HepG2 (cell line): ENCODE results near the gene MCRIP2. TPM values are rescaled to one million over a fixed set of nuclear protein-coding genes. Genes with fewer than 3 reads are reported as not detected.

ENCODE experiments used
- ATAD3A ChIP-seq: sonication (generic); formaldehyde crosslinking; IDR thresholded peaks from 2 replicates; pipeline ENCODE4 v1.4.0; 2020; ENCODE audit warnings: missing genetic modification reagents
- CCAR2 ChIP-seq: fragments of 200-400 bp; formaldehyde crosslinking; optimal IDR thresholded peaks from 2 replicates; pipeline ENCODE3; 2018; ENCODE audit warnings: low read depth, mild to moderate bottlenecking, low read length, moderate library complexity
- DNMT1 ChIP-seq: sonication (generic); formaldehyde crosslinking; IDR thresholded peaks from 2 replicates; pipeline ENCODE4 v1.5.1; 2020; ENCODE audit warnings: mild to moderate bottlenecking, missing genetic modification reagents
- DRAP1 ChIP-seq: IDR thresholded peaks from 2 replicates; pipeline ENCODE4 v1.6.1; 2016; ENCODE audit warnings: missing genetic modification reagents, missing compliant biosample characterization
- FOXA1 ChIP-seq, 2 experiments: fragments of 450-650 bp in 1 of 2; sonication (generic) in 1 of 2; formaldehyde crosslinking in 1 of 2; IDR thresholded peaks; 2 replicates each; pipeline versions ENCODE4 v1.4.0 to v1.6.1; 2016 to 2020; ENCODE audit warnings: missing genetic modification reagents in 1 of 2
- FOXM1 ChIP-seq: sonication (generic); formaldehyde crosslinking; IDR thresholded peaks from 2 replicates; pipeline ENCODE4 v1.5.0; 2020; ENCODE audit warnings: missing genetic modification reagents
- GTF2F1 ChIP-seq: fragments of 150-350 bp; IDR thresholded peaks from 2 replicates; pipeline ENCODE4 v1.6.1; 2014; ENCODE audit warnings: low read length
- HOXD1 ChIP-seq: sonication (generic); formaldehyde crosslinking; IDR thresholded peaks from 2 replicates; pipeline ENCODE4 v1.5.0; 2020; ENCODE audit warnings: missing genetic modification reagents
- IKZF5 ChIP-seq: IDR thresholded peaks from 2 replicates; pipeline ENCODE4 v1.6.1; 2018; ENCODE audit warnings: missing genetic modification reagents, mild to moderate bottlenecking, missing compliant biosample characterization
- NCOR1 ChIP-seq: fragments of 200-600 bp; sonication (generic); IDR thresholded peaks from 2 replicates; pipeline ENCODE4 v1.7.0; 2017; ENCODE audit warnings: antibody characterized with exemption, low read length, borderline replicate concordance
- NR0B2 ChIP-seq: sonication (generic); formaldehyde crosslinking; IDR thresholded peaks from 2 replicates; pipeline ENCODE4 v1.4.0; 2020; ENCODE audit warnings: mild to moderate bottlenecking, missing genetic modification reagents
- RARG ChIP-seq: sonication (generic); formaldehyde crosslinking; IDR thresholded peaks from 2 replicates; pipeline ENCODE4 v1.4.0; 2020; ENCODE audit warnings: low read depth, mild to moderate bottlenecking, missing genetic modification reagents
- RBFOX2 ChIP-seq: fragments of 200-400 bp; formaldehyde crosslinking; IDR thresholded peaks from 2 replicates; pipeline ENCODE4 v1.6.1; 2017; ENCODE audit warnings: low read depth, mild to moderate bottlenecking, low read length
- XRCC5 ChIP-seq: fragments of 200-400 bp; formaldehyde crosslinking; optimal IDR thresholded peaks from 2 replicates; pipeline ENCODE3; 2017; ENCODE audit warnings: mild to moderate bottlenecking, low read length
- ZFP62 ChIP-seq: sonication (generic); formaldehyde crosslinking; IDR thresholded peaks from 2 replicates; pipeline ENCODE4 v1.4.0; 2020; ENCODE audit warnings: missing genetic modification reagents
- ZNF136 ChIP-seq: sonication (generic); formaldehyde crosslinking; IDR thresholded peaks from 2 replicates; pipeline ENCODE4 v1.8.1; 2022; ENCODE audit warnings: low read depth, mild to moderate bottlenecking, moderate library complexity, missing genetic modification reagents
- ZNF557 ChIP-seq: sonication (generic); formaldehyde crosslinking; IDR thresholded peaks from 2 replicates; pipeline ENCODE4 v1.4.0; 2020; ENCODE audit warnings: missing genetic modification reagents
- ZNF670 ChIP-seq: sonication (generic); formaldehyde crosslinking; IDR thresholded peaks from 2 replicates; pipeline ENCODE4 v1.8.0; 2022; ENCODE audit warnings: mild to moderate bottlenecking, missing genetic modification reagents, borderline replicate concordance
- ZNF737 ChIP-seq: sonication (generic); formaldehyde crosslinking; IDR thresholded peaks from 2 replicates; pipeline ENCODE4 v1.5.0; 2020; ENCODE audit warnings: missing genetic modification reagents, mild to moderate bottlenecking, borderline replicate concordance
- ZNF775 ChIP-seq: sonication (generic); formaldehyde crosslinking; IDR thresholded peaks from 2 replicates; pipeline ENCODE4 v1.4.0; 2020; ENCODE audit warnings: missing genetic modification reagents, mild to moderate bottlenecking, moderate library complexity, borderline replicate concordance
- ZNF776 ChIP-seq: sonication (generic); formaldehyde crosslinking; IDR thresholded peaks from 2 replicates; pipeline ENCODE4 v1.4.0; 2020; ENCODE audit warnings: mild to moderate bottlenecking, missing genetic modification reagents
- ZNF777 ChIP-seq: sonication (generic); formaldehyde crosslinking; IDR thresholded peaks from 2 replicates; pipeline ENCODE4 v1.4.0; 2020; ENCODE audit warnings: missing genetic modification reagents
- polyA plus RNA-seq, 8 experiments: library from polyadenylated mRNA; depleted of rRNA in 3 of 8; stranded (reverse) in 7 of 8; unstranded in 1 of 8; fragments of >200 nt; fragmentation: Illumina TruSeq in 4 of 8; extraction: Trizol in 4 of 8; gene quantifications; 2 replicates each; pipeline versions ENCODE4 v1.2.1 to v1.2.3, GENCODE V29; 2011 to 2016; ENCODE audit warnings: low read depth in 4 of 8, missing spikeins in 1 of 8, mixed read lengths in 1 of 8; ENCODE audit not compliant: insufficient read depth in 1 of 8
- total RNA-seq, 5 experiments: library from RNA; depleted of rRNA; stranded (reverse); fragments of >200 nt; fragmentation: Illumina TruSeq; extraction: Trizol; gene quantifications; 2 replicates each; pipeline ENCODE4 v1.2.3, GENCODE V29; 2016; ENCODE audit warnings: low read depth in 1 of 5
- TF ChIP-seq, protein P1 (sequence below): sonication (generic); formaldehyde crosslinking; IDR thresholded peaks from 2 replicates; pipeline ENCODE4 v1.4.0; 2020; ENCODE audit warnings: missing genetic modification reagents
- TF ChIP-seq, protein P2 (sequence below): sonication (generic); formaldehyde crosslinking; IDR thresholded peaks from 2 replicates; pipeline ENCODE4 v1.5.0; 2020; ENCODE audit warnings: missing genetic modification reagents

Gene MCRIP2
- total and polyA plus RNA-seq, 2 of the 13 experiments (the other 11 are each of a cell fraction or from before 2014, with no cell fraction given): 39.6 to 76.7 TPM

DNA sequence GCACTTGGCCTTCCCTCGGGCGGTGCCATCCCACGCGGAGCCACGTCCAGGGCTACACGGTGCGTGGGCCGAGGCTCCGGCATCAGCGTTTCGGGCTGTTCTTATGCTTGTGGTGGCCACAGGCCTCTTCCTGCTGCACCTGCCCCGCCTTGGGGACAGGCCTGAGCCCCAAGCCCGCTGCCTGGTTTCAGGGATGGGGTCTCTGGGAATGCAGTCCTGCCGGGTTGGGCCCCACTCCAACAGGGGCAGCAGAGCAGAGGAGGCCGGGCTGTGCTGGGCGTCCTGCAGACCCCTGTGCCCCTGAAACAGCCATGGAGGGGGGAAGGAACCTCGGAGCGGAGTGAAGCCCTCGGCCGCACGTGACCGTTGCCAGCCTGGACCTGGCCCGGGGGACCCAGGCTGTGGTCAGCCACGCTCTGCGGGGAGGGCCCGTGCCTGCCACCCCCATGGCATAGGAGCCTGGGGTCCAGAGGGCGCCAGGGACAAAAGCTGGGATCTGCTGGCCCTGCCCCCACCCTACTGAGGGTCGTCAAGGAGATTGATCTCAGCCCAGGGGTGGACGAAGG is 11.3 kb upstream of the MCRIP2 start (continued):
- TF ChIP-seq, protein P1, sequence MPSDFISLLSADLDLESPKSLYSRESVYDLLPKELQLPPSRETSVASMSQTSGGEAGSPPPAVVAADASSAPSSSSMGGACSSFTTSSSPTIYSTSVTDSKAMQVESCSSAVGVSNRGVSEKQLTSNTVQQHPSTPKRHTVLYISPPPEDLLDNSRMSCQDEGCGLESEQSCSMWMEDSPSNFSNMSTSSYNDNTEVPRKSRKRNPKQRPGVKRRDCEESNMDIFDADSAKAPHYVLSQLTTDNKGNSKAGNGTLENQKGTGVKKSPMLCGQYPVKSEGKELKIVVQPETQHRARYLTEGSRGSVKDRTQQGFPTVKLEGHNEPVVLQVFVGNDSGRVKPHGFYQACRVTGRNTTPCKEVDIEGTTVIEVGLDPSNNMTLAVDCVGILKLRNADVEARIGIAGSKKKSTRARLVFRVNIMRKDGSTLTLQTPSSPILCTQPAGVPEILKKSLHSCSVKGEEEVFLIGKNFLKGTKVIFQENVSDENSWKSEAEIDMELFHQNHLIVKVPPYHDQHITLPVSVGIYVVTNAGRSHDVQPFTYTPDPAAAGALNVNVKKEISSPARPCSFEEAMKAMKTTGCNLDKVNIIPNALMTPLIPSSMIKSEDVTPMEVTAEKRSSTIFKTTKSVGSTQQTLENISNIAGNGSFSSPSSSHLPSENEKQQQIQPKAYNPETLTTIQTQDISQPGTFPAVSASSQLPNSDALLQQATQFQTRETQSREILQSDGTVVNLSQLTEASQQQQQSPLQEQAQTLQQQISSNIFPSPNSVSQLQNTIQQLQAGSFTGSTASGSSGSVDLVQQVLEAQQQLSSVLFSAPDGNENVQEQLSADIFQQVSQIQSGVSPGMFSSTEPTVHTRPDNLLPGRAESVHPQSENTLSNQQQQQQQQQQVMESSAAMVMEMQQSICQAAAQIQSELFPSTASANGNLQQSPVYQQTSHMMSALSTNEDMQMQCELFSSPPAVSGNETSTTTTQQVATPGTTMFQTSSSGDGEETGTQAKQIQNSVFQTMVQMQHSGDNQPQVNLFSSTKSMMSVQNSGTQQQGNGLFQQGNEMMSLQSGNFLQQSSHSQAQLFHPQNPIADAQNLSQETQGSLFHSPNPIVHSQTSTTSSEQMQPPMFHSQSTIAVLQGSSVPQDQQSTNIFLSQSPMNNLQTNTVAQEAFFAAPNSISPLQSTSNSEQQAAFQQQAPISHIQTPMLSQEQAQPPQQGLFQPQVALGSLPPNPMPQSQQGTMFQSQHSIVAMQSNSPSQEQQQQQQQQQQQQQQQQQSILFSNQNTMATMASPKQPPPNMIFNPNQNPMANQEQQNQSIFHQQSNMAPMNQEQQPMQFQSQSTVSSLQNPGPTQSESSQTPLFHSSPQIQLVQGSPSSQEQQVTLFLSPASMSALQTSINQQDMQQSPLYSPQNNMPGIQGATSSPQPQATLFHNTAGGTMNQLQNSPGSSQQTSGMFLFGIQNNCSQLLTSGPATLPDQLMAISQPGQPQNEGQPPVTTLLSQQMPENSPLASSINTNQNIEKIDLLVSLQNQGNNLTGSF: no peak
- no peak for TF ChIP-seq DNMT1
- no peak for TF ChIP-seq ZNF136 (CRISPR knock-in tag)
- no peak for TF ChIP-seq FOXA1 (IDR thresholded peaks at IDR 0.05)
- TF ChIP-seq FOXA1 (CRISPR knock-in tag; IDR thresholded peaks at IDR 0.05): 0 out of 2 replicates have a peak, but pooled peaks have one; percentile 2
- TF ChIP-seq ZNF777 (CRISPR knock-in tag): peak; percentile 55; the same call in 1 of the 2 replicates
- no peak for TF ChIP-seq NCOR1
- no peak for TF ChIP-seq RARG (CRISPR knock-in tag)
- no peak for TF ChIP-seq ZFP62 (CRISPR knock-in tag)
- no peak for TF ChIP-seq ZNF670
- TF ChIP-seq HOXD1: no peak; the same call in 1 of the 2 replicates
- TF ChIP-seq, protein P2, sequence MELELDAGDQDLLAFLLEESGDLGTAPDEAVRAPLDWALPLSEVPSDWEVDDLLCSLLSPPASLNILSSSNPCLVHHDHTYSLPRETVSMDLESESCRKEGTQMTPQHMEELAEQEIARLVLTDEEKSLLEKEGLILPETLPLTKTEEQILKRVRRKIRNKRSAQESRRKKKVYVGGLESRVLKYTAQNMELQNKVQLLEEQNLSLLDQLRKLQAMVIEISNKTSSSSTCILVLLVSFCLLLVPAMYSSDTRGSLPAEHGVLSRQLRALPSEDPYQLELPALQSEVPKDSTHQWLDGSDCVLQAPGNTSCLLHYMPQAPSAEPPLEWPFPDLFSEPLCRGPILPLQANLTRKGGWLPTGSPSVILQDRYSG (CRISPR knock-in tag): 0 out of 2 replicates have a peak, but pooled peaks have one; percentile 38
- TF ChIP-seq ZNF776 (CRISPR knock-in tag): no peak
- TF ChIP-seq RBFOX2: no peak
- no peak for TF ChIP-seq DRAP1 (CRISPR knock-in tag)
- 0 out of 2 replicates have a peak, but pooled peaks have one; percentile 20 for TF ChIP-seq NR0B2 (CRISPR knock-in tag)
- no peak for TF ChIP-seq CCAR2
- no peak for TF ChIP-seq XRCC5
- no peak for TF ChIP-seq GTF2F1
- TF ChIP-seq FOXM1 (CRISPR knock-in tag): no peak
- no peak for TF ChIP-seq ZNF557
- no peak for TF ChIP-seq ATAD3A (CRISPR knock-in tag)
- no peak for TF ChIP-seq IKZF5
- no peak for TF ChIP-seq ZNF737 (CRISPR knock-in tag)
- TF ChIP-seq ZNF775: no peak
